Measurements from ENCODE around the gene TNIK.

DNA sequence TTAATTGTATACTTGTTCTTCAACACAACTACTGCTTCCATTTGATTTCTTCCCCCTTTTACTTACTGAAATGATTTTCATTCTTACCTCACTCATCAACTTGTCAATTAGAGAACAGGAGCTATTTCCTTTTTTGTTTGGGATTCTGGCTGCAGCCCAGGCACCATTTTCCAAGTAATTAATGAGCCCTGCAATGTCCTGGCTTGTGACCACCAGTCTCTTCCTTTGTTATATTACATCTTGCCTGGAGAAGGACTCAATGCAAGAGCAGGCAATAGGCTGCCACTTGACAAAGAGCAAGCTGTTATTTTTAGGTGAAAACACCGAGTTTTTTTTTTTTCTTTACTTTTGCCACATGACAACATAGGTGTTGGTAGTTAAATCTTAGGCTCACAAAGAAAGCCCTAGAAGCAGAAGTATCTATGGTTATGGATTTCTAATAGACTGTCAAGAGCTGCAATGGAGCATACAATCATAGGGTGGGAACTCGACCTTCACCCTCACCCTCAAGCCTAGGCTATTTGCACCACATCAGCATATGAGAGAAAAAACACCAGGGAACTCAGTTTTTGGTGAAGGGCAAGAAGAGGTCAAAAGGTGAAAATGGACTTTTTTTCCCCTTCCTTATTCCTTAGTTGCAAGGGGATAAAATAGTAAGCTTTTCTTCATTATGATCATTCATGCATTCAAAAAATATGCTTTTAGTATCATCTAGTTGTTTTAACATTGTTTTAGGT lies 114.9 kb downstream of the TNIK start:
- TF ChIP-seq CTCF (IDR thresholded peaks at IDR 0.05) (no peak), POLR2A (IDR thresholded peaks at IDR 0.05; ENCODE audit: low read depth) (no peak)

All from esophagus muscularis mucosa (tissue), 3 donors.